K562 (cell line): ENCODE measurements around the gene FCHO2. TPM values are rescaled to one million over a fixed set of nuclear protein-coding genes. Genes with fewer than 3 reads are reported as not detected.

Source experiments
- CAMTA2 ChIP-seq: fragments of 250-450 bp; sonication (Bioruptor Pico); conservative IDR thresholded peaks from 2 replicates; pipeline ENCODE4 v1.5.1; 2022
- CHD7 ChIP-seq: fragments of 200-600 bp; sonication (generic); IDR thresholded peaks from one replicate; pipeline ENCODE4 v1.6.1; 2012; ENCODE audit warnings: mild to moderate bottlenecking, low read depth, low read length, inconsistent platforms
- DDX20 ChIP-seq: fragments of 450-650 bp; IDR thresholded peaks from 2 replicates; pipeline ENCODE4 v1.6.1; 2016; ENCODE audit warnings: missing genetic modification characterization, low read depth, mild to moderate bottlenecking, missing compliant biosample characterization, moderate library complexity
- GTF2B ChIP-seq: IDR thresholded peaks from 2 replicates; pipeline ENCODE4 v1.6.1; 2011; ENCODE audit not compliant: insufficient read length; ENCODE audit errors: extremely low read depth
- HNRNPK ChIP-seq: fragments of 200-400 bp; formaldehyde crosslinking; IDR thresholded peaks from one replicate; pipeline ENCODE4 v1.6.1; 2018; ENCODE audit warnings: mild to moderate bottlenecking, low read depth, low read length; ENCODE audit not compliant: poor library complexity, severe bottlenecking
- JUNB ChIP-seq: fragments of 450-650 bp; formaldehyde crosslinking; conservative IDR thresholded peaks from 2 replicates; pipeline ENCODE4 v1.4.0; 2020; ENCODE audit warnings: mild to moderate bottlenecking
- NFATC3 ChIP-seq: fragments of 450-650 bp; IDR thresholded peaks from 2 replicates; pipeline ENCODE4 v1.6.1; 2017; ENCODE audit warnings: mild to moderate bottlenecking
- XRCC3 ChIP-seq: fragments of 450-650 bp; IDR thresholded peaks from 2 replicates; pipeline ENCODE4 v1.6.1; 2017; ENCODE audit warnings: mild to moderate bottlenecking, moderate library complexity
- ZFP36 ChIP-seq: fragments of 150-350 bp; IDR thresholded peaks from 2 replicates; pipeline ENCODE4 v1.6.1; 2018; ENCODE audit warnings: low read length, low read depth; ENCODE audit not compliant: partially characterized antibody
- ZNF24 ChIP-seq: fragments of 450-650 bp; IDR thresholded peaks from 2 replicates; pipeline ENCODE4 v1.6.1; 2016
- ZNF584 ChIP-seq: fragments of 200-800 bp; sonication (Bioruptor generic); IDR thresholded peaks from 2 replicates; pipeline ENCODE4 v1.6.1; 2016; ENCODE audit warnings: low read depth, mild to moderate bottlenecking, missing genetic modification characterization, missing compliant biosample characterization
- polyA plus RNA-seq, 8 experiments: library from polyadenylated mRNA; depleted of rRNA in 4 of 8; stranded (reverse) in 5 of 8; unstranded in 3 of 8; fragments of >200 nt; fragmentation: Nextera tagmentation in 2 of 8; fragmentation: Illumina TruSeq in 1 of 8; extraction: Ambion mirVana in 2 of 8; extraction: Trizol in 1 of 8; gene quantifications; 2 replicates each; pipeline versions ENCODE4 v1.2.1 to v1.2.3, GENCODE V29; 2011 to 2014; ENCODE audit warnings: inconsistent platforms in 1 of 8, missing spikeins in 1 of 8
- total RNA-seq, 7 experiments: library from RNA; depleted of rRNA in 6 of 7; stranded (reverse); fragments of >200 nt in 6 of 7; fragmentation: Illumina TruSeq in 2 of 7; extraction: Trizol in 2 of 7; gene quantifications; 2 replicates each; pipeline versions ENCODE4 v1.2.1 to v1.2.3, GENCODE V29; 2011 to 2021; ENCODE audit warnings: low replicate concordance in 1 of 7
- TF ChIP-seq, protein P1 (sequence below): fragments of 450-650 bp; IDR thresholded peaks from 2 replicates; pipeline ENCODE4 v1.6.1; 2018; ENCODE audit warnings: mild to moderate bottlenecking, low read depth; ENCODE audit not compliant: partially characterized antibody

Gene FCHO2
- total and polyA plus RNA-seq, 9 of the 15 experiments (the other 6 are each of a cell fraction or from before 2014, with no cell fraction given), result 4.4 to 13.4 (median 8.3) TPM

- no peak for TF ChIP-seq ZNF584 (CRISPR knock-in tag)
- no peak for TF ChIP-seq JUNB
- TF ChIP-seq CHD7, result no peak
- TF ChIP-seq, protein P1, sequence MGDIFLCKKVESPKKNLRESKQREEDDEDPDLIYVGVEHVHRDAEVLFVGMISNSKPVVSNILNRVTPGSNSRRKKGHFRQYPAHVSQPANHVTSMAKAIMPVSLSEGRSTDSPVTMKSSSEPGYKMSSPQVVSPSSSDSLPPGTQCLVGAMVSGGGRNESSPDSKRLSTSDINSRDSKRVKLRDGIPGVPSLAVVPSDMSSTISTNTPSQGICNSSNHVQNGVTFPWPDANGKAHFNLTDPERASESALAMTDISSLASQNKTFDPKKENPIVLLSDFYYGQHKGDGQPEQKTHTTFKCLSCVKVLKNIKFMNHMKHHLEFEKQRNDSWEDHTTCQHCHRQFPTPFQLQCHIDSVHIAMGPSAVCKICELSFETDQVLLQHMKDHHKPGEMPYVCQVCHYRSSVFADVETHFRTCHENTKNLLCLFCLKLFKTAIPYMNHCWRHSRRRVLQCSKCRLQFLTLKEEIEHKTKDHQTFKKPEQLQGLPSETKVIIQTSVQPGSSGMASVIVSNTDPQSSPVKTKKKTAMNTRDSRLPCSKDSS, result no peak
- TF ChIP-seq DDX20, result no peak
- TF ChIP-seq ZFP36, result no peak
- no peak for TF ChIP-seq CAMTA2 (CRISPR knock-in tag)
- TF ChIP-seq GTF2B, result no peak
- TF ChIP-seq XRCC3, result no peak
- no peak for TF ChIP-seq HNRNPK
- TF ChIP-seq ZNF24, result no peak
- no peak for TF ChIP-seq NFATC3
Measured at GRCh38 chr5:72955768-72956323, at the start of gene FCHO2 (continued).
